SK-N-SH (cell line): Measurements from ENCODE around the gene SLC37A1.

Source experiments
- CTCF ChIP-seq: fragments of 200-600 bp; sonication (generic); IDR thresholded peaks from 2 replicates; pipeline ENCODE4 v1.6.1; 2017; ENCODE audit warnings: antibody characterized with exemption, mild to moderate bottlenecking, moderate library complexity
- EP300 ChIP-seq, 2 experiments: IDR thresholded peaks; 2 replicates each; pipeline versions ENCODE4 v1.4.0 to v1.6.1; 2012; ENCODE audit warnings: borderline replicate concordance in 1 of 2, low read depth in 1 of 2, low read length in 1 of 2
- GABPA ChIP-seq: IDR thresholded peaks from 2 replicates; pipeline ENCODE4 v1.4.0; 2012; ENCODE audit warnings: low read depth, mild to moderate bottlenecking
- MAX ChIP-seq: IDR thresholded peaks from 2 replicates; pipeline ENCODE4 v1.4.0; 2012; ENCODE audit warnings: low read depth
- MEF2A ChIP-seq: IDR thresholded peaks from 2 replicates; pipeline ENCODE4 v1.4.0; 2012; ENCODE audit warnings: low read depth, borderline replicate concordance
- REST ChIP-seq: IDR thresholded peaks from 2 replicates; pipeline ENCODE4 v1.6.1; 2012; ENCODE audit warnings: mild to moderate bottlenecking, low read depth, low read length, moderate library complexity
- USF1 ChIP-seq: IDR thresholded peaks from 2 replicates; pipeline ENCODE4 v1.4.0; 2012; ENCODE audit warnings: low read depth, borderline replicate concordance

- TF ChIP-seq CTCF, result no peak
- TF ChIP-seq REST, result no peak
- no peak for TF ChIP-seq USF1
- TF ChIP-seq MAX, result no peak
- TF ChIP-seq EP300 (IDR thresholded peaks at IDR 0.05; ENCODE audit: borderline replicate concordance in 1 of 2, low read depth in 1 of 2, low read length in 1 of 2), result no peak
- TF ChIP-seq MEF2A, result no peak
- TF ChIP-seq GABPA, result no peak
These were observed 94.0 kb downstream of the SLC37A1 start for GRCh38 chr21:42607525-42608102.
